DND-41 (cell line): Measurements from ENCODE around the gene FAM72D.
"Not testable (repeated sequence)": the region's sequence is repeated elsewhere in the genome, so short reads cannot be mapped to it uniquely, and the experiment has no call there.

Experiments
- EZH2 ChIP-seq: IDR thresholded peaks from 3 replicates; pipeline ENCODE4 v1.6.1; 2012; ENCODE audit warnings: borderline replicate concordance, low read depth, mild to moderate bottlenecking, moderate library complexity, low read length, inconsistent platforms; ENCODE audit not compliant: severe bottlenecking
- TF ChIP-seq, protein P1 (sequence below): IDR thresholded peaks from 2 replicates; pipeline ENCODE4 v1.5.1; 2012; ENCODE audit warnings: borderline replicate concordance, low read length, moderate library complexity, mild to moderate bottlenecking; ENCODE audit not compliant: poor library complexity, severe bottlenecking; ENCODE audit errors: extremely low read depth

DNA sequence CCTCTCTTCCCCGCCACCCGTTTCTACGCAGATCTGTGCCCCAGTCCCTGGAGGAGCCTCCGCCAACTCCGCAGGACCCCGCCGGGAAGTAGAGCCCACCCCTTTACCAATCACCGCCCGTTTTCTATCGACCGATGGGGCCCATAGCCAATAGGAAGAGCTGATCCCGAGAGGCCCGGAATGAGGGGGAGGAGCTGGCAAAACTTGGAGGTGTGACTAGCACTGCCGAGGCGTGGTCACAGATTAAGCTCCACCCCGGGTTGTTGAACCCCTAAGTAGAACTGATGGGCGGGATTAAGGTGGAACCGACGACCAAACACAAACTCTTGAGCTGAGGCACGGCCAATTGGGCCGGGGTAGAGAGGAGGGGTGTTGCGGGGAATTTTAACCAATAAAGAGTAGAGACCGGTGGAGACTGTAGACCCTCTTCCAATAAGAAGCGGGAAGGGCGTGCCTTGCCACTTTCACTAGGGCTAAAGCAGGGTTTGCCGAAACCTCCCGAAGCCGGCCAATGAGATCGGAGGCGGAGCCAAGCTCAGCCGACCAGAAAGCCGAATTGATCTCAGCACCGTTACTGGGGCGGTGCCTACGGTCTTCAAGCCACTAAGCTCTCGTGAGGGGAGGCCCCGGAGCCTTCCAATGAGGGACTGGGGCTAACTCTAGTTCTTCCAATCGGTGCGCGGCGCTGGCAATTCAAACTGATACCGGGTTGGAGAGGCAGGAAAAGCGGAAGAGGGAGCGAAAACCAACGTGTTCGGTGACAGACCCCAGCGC is at the start of gene FAM72D, which contains the start of gene SRGAP2B:
- TF ChIP-seq, protein P1, sequence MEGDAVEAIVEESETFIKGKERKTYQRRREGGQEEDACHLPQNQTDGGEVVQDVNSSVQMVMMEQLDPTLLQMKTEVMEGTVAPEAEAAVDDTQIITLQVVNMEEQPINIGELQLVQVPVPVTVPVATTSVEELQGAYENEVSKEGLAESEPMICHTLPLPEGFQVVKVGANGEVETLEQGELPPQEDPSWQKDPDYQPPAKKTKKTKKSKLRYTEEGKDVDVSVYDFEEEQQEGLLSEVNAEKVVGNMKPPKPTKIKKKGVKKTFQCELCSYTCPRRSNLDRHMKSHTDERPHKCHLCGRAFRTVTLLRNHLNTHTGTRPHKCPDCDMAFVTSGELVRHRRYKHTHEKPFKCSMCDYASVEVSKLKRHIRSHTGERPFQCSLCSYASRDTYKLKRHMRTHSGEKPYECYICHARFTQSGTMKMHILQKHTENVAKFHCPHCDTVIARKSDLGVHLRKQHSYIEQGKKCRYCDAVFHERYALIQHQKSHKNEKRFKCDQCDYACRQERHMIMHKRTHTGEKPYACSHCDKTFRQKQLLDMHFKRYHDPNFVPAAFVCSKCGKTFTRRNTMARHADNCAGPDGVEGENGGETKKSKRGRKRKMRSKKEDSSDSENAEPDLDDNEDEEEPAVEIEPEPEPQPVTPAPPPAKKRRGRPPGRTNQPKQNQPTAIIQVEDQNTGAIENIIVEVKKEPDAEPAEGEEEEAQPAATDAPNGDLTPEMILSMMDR, result not testable (repeated sequence)
- not testable (repeated sequence) for TF ChIP-seq EZH2
